Sigmoid colon (tissue), 7 donors: Measurements from ENCODE around the gene CNTNAP5. TPM values are rescaled to one million over a fixed set of nuclear protein-coding genes. Genes with fewer than 3 reads are reported as not detected.

Source experiments
- DNase-seq: peaks from one replicate; pipeline ENCODE4 v3.0.0-alpha.2; 2019
- H3K27ac ChIP-seq, 4 donors: fragments of 200-600 bp; sonication (generic); one replicate each; pipeline ENCODE4 v1.5.1; 2016 to 2019; ENCODE audit warnings: mild to moderate bottlenecking in 1 of 4
- H3K27me3 ChIP-seq, 3 donors: fragments of 200-600 bp; sonication (generic); one replicate each; pipeline ENCODE4 v1.5.1; 2019; ENCODE audit warnings: mild to moderate bottlenecking in 1 of 3
- H3K36me3 ChIP-seq, 4 donors: fragments of 200-600 bp; sonication (generic); one replicate each; pipeline ENCODE4 v1.5.1; 2016 to 2019
- H3K4me1 ChIP-seq, 4 donors: fragments of 200-600 bp; sonication (generic); one replicate each; pipeline ENCODE4 v1.5.1; 2017 to 2019
- H3K4me3 ChIP-seq, 4 donors: fragments of 200-600 bp; sonication (generic); one replicate each; pipeline ENCODE4 v1.5.1; 2017 to 2019; ENCODE audit warnings: mild to moderate bottlenecking in 2 of 4, moderate library complexity in 1 of 4
- H3K9me3 ChIP-seq, 4 donors: fragments of 200-600 bp in 3 of 4; sonication (generic) in 3 of 4; one replicate each; pipeline versions ENCODE4 v1.5.1 to v1.6.1; 2013 to 2019
- EP300 ChIP-seq, 4 donors: sonication (generic); formaldehyde crosslinking; IDR thresholded peaks; one replicate each; pipeline ENCODE4 v1.6.1; 2017; ENCODE audit warnings: antibody characterized with exemption in 4 of 4
- POLR2A ChIP-seq, 2 donors: fragments of 450-650 bp; IDR thresholded peaks; one replicate each; pipeline ENCODE4 v1.6.1; 2016; ENCODE audit warnings: antibody characterized with exemption in 2 of 2, mild to moderate bottlenecking in 2 of 2, moderate library complexity in 2 of 2
- POLR2AphosphoS5 ChIP-seq, 4 donors: sonication (generic); formaldehyde crosslinking; IDR thresholded peaks; one replicate each; pipeline ENCODE4 v1.6.1; 2017; ENCODE audit warnings: antibody characterized with exemption in 4 of 4
- WGBS, 2 donors: extraction: QIAGEN DNeasy Blood & Tissue Kit; methylation state at CpG; one replicate each; pipeline ENCODE4 v1.1.7; 2013; 5-methylcytosine and 5-hydroxymethylcytosine counted together
- intact Hi-C: fragments of 100-400 bp; cut with DNase I; formaldehyde crosslinking; loops from one replicate; pipeline ENCODE4 v1.15.1; 2023
- polyA plus RNA-seq, 3 donors: library from polyadenylated mRNA; stranded (reverse); fragments of 200-250 nt; gene quantifications; one replicate each; pipeline ENCODE4 v1.2.3, GENCODE V29; 2013
- total RNA-seq, 4 donors: library from RNA; depleted of rRNA; stranded (reverse); fragments of >200 nt; gene quantifications; one replicate each; pipeline ENCODE4 v1.1.0, GENCODE V29; 2016
- TF ChIP-seq, protein P1 (sequence below), 4 experiments: fragments of 450-650 bp in 3 of 4; fragments of 200-600 bp in 1 of 4; IDR thresholded peaks; one replicate each; pipeline ENCODE4 v1.5.1; 2016 to 2019; ENCODE audit warnings: antibody characterized with exemption in 4 of 4, mild to moderate bottlenecking in 3 of 4, moderate library complexity in 2 of 4
- donor health status: healthy with polysubstance abuse.
- donor health status: Bipolar disorder and iron deficiency.
- donor health status: healthy.

CNTNAP5 gene
- total and polyA plus RNA-seq, 7 donors: 0.74 to 4.5 (median 1.5) TPM; not detected in 2

- no peaks in the 10 kb centered on the region for H3K36me3 ChIP-seq
- DNase-seq: no peak
- H3K4me1 ChIP-seq: no peaks in the 10 kb centered on the region
- H3K27me3 ChIP-seq: no peaks in the 10 kb centered on the region
- whole genome bisulfite sequencing, 2 donors: 91 to 92% methylated on average over 5 of the region's 5 CpGs
- H3K4me3 ChIP-seq: no peak overlapping the region
- TF ChIP-seq EP300 (IDR thresholded peaks at IDR 0.05) (no peak), POLR2AphosphoS5 (IDR thresholded peaks at IDR 0.05) (no peak), POLR2A (IDR thresholded peaks at IDR 0.05) (no peak)
- TF ChIP-seq, protein P1, sequence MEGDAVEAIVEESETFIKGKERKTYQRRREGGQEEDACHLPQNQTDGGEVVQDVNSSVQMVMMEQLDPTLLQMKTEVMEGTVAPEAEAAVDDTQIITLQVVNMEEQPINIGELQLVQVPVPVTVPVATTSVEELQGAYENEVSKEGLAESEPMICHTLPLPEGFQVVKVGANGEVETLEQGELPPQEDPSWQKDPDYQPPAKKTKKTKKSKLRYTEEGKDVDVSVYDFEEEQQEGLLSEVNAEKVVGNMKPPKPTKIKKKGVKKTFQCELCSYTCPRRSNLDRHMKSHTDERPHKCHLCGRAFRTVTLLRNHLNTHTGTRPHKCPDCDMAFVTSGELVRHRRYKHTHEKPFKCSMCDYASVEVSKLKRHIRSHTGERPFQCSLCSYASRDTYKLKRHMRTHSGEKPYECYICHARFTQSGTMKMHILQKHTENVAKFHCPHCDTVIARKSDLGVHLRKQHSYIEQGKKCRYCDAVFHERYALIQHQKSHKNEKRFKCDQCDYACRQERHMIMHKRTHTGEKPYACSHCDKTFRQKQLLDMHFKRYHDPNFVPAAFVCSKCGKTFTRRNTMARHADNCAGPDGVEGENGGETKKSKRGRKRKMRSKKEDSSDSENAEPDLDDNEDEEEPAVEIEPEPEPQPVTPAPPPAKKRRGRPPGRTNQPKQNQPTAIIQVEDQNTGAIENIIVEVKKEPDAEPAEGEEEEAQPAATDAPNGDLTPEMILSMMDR (IDR thresholded peaks at IDR 0.05): no peak
- H3K9me3 ChIP-seq: no peaks in the 10 kb centered on the region
- intact Hi-C loops: no loop called here
- no peak overlapping the region for H3K27ac ChIP-seq
Measured at GRCh38 chr2:124485659-124486058, 460.6 kb downstream of the CNTNAP5 start.

DNA sequence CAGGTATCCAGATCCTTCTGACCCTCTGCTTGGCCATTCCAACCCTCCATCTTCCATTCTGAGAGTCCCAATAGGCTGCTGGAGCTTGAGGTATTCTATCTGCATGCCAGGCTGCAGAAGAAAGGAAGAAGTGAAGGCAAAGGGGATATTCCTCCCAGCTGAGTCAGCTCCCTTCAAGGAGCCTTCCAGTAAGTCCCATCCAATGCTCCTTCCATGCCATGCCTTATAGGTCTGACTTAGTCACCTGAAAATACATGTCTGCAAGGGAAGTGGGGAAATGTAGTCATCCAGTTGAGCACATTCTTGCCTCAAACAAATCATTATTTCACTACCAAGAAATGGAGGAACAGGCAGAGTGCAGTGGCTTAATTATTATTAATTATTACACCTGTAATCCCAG is 464.6 kb downstream of the CNTNAP5 start:
- Histone ChIP-seq H3K27ac (no peak overlapping the region), H3K4me1 (no peaks in the 10 kb centered on the region), H3K36me3 (no peaks in the 10 kb centered on the region), H3K9me3 (no peaks in the 10 kb centered on the region), H3K4me3 (no peak overlapping the region), H3K27me3 (no peaks in the 10 kb centered on the region)
- intact Hi-C loops: no loop called here
- TF ChIP-seq EP300 (IDR thresholded peaks at IDR 0.05) (no peak), POLR2A (IDR thresholded peaks at IDR 0.05) (no peak), POLR2AphosphoS5 (IDR thresholded peaks at IDR 0.05) (no peak)
- TF ChIP-seq, protein P1 (IDR thresholded peaks at IDR 0.05): no peak
- no peak for DNase-seq

GRCh38 chr2:124501575-124502152 is 476.6 kb downstream of the CNTNAP5 start:
- H3K4me1 ChIP-seq: no peaks in the 10 kb centered on the region
- 77 to 78% methylated on average over 6 of the region's 6 CpGs for WGBS, 2 donors
- no peak overlapping the region for H3K27ac ChIP-seq
- DNase-seq: no peak
- intact Hi-C loops: no loop called here
- TF ChIP-seq EP300 (IDR thresholded peaks at IDR 0.05) (no peak), POLR2AphosphoS5 (IDR thresholded peaks at IDR 0.05) (no peak), POLR2A (IDR thresholded peaks at IDR 0.05) (no peak)
- TF ChIP-seq, protein P1 (IDR thresholded peaks at IDR 0.05): no peak
- H3K9me3 ChIP-seq: no peaks in the 10 kb centered on the region
- no peaks in the 10 kb centered on the region for H3K36me3 ChIP-seq
- no peak overlapping the region for H3K4me3 ChIP-seq
- H3K27me3 ChIP-seq: no peaks in the 10 kb centered on the region

DNA sequence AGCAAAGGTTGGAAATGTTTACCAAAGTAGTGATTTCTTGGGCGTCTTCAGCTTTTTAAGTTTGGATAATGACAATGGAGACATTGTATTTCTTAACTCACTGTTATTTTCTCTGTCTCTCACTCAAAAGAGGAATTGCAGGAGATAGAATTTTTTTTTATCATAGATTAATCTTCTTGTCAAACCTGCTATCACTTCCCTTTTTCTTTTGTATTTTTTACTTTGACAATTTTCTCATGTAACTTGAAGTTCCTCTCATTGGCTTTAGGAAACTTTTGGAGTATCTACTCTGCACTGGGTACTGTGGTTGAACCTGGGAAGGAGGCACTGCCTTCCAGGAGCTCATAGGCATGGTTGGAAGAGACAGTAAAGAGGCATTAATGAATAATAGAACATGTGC is 489.1 kb downstream of the CNTNAP5 start:
- H3K9me3 ChIP-seq: no peaks in the 10 kb centered on the region
- H3K4me1 ChIP-seq: no peaks in the 10 kb centered on the region
- H3K4me3 ChIP-seq: no peak overlapping the region
- no peak for DNase-seq
- no peak overlapping the region for H3K27ac ChIP-seq
- WGBS, 2 donors: 60 to 82% methylated on average over 1 of the region's 1 CpG
- H3K36me3 ChIP-seq: no peaks in the 10 kb centered on the region
- H3K27me3 ChIP-seq: no peaks in the 10 kb centered on the region
- intact Hi-C loops: no loop called here
- TF ChIP-seq EP300 (IDR thresholded peaks at IDR 0.05) (no peak), POLR2A (IDR thresholded peaks at IDR 0.05) (no peak), POLR2AphosphoS5 (IDR thresholded peaks at IDR 0.05) (no peak)
- TF ChIP-seq, protein P1 (IDR thresholded peaks at IDR 0.05): no peak

DNA sequence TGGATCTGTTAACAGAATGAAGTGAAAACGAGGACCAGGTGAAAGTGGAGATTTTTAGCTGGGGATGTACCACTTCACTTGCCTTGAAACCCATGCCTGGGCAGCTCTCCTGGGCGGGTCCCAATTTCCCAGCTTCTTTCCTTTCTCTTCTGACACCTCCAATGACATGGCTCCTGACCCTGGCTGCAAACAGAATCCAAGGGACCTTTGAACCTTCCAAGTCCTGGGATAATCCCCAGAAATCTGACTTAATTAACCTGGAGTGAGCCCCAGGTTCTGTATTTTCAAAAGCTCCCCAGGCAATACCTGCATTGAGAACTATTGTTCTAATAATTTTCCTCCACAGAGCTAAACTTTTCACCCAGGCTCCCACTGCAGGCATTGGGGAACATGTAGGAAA is 495.9 kb downstream of the CNTNAP5 start:
- Histone ChIP-seq H3K27ac (no peak overlapping the region), H3K9me3 (no peaks in the 10 kb centered on the region), H3K36me3 (no peaks in the 10 kb centered on the region), H3K27me3 (no peaks in the 10 kb centered on the region), H3K4me1 (peaks cover 0 to 8% (median 0%) of the 10 kb centered on the region in 4 donors), H3K4me3 (no peak overlapping the region)
- WGBS, 2 donors: 81 to 85% methylated on average over 2 of the region's 2 CpGs
- no peak for DNase-seq
- no peak for TF ChIP-seq EP300 (IDR thresholded peaks at IDR 0.05)
- TF ChIP-seq, protein P1 (IDR thresholded peaks at IDR 0.05): no peak
- TF ChIP-seq POLR2A (IDR thresholded peaks at IDR 0.05): no peak
- TF ChIP-seq POLR2AphosphoS5 (IDR thresholded peaks at IDR 0.05): no peak
- intact Hi-C loops: no loop called here
